ENCODE measurements around the gene GRAP2.

Gene GRAP2

DNA sequence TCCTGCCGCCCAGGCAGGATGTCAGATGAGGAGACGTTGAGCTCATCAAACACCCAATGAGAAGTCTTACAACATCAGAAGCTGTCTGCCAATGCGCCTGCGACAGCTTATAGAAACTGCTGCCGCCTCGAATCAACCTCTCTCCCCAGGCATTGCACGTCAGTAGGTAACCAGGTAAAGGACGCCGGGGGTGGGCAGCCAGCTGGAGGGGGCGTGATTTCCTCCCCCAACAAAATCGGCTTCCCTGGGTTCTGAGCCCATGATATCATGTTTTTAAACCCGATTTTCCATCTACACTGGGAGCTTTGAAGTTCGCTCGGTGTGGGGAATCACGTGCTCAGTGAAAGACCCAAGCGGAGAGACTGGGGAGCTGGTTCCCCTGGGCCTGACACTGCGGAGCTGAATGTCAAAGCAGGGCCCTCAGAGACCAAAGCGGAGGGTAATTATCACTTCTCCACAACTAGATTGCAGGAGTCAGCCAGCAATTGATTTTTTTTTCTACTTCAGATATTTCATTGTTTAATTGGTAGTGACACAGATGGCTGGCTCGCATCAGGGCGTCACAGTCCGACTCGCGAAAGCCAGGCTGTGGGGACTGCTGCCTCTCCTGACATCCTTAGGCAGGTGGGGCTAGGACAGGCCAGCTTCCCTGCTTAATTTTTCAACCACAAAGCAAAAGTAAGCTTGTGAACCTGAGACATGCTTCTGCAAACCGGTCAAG is 109.2 kb downstream of the GRAP2 start:
- no peak for DNase-seq (ENCODE audit: low read depth, low spot score)

GRCh38 chr22:40010746-40011145 is 109.9 kb downstream of the GRAP2 start:
- DNase-seq (ENCODE audit: low read depth, low spot score) = no peak

DNA sequence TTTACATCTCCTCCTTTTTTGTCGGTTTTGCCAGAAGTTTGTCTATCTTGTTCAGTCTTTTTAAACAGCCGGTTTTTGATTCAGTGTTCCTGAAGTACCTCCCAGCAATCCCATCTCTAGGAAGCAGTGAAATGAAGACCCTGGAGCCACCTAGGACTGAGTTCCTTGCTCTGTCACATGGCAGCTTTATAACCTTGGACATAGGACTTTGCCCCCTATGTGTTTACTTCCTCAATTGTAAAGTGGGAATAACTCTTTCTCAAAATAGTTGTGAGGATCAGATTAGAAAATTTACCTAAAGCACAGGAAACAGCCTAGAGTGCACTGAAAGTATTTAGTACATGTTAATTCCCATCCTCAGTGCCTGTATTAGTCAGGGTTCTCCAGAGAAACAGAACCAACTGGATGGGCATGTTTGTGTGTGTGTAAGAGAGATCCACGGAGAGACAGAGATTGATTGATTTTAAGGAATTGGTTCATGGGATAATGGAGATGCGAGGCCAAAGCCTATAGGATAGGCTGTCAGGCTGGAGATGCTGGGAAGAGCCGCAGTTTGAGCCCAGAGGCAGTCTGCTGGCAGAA is 113.9 kb downstream of the GRAP2 start:
- no peak for DNase-seq (ENCODE audit: low read depth, low spot score)

DNA sequence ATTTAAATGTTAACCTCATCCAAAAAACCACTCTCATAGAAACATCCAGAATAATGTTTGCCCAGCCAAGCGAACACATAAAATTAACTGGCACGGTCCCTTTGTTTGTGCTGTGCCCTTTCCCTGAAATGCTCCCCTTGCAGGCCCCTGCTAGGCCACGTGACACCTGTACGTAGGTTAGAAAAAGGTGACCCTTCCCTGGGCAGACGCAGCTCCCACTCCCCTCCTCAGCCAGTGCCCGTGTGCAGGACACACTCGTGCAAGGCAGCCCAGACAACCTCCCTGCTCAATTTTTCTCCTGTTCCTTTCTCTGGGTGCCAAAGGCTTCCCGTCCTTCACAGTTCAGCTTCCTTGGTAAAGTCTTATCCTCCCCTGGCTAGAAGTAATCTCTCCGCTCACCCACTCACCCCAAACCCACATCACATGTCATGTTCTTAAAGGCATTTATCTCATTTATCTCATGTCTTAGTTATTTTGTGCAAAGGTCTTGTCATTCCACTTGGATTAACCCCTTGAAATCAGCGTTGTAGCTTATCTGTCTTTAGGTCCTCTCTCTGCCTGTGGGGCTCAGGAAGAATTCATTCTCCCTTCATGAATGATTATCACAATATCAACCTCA is 114.6 kb downstream of the GRAP2 start:
- DNase-seq (ENCODE audit: low read depth, low spot score) = no peak

- no peak for DNase-seq (ENCODE audit: low read depth, low spot score)
Measured at GRCh38 chr22:40018051-40018450, 117.2 kb downstream of the GRAP2 start.

GRCh38 chr22:40019100-40019499 is 118.2 kb downstream of the GRAP2 start:
- no peak for DNase-seq (ENCODE audit: low read depth, low spot score)

DNA sequence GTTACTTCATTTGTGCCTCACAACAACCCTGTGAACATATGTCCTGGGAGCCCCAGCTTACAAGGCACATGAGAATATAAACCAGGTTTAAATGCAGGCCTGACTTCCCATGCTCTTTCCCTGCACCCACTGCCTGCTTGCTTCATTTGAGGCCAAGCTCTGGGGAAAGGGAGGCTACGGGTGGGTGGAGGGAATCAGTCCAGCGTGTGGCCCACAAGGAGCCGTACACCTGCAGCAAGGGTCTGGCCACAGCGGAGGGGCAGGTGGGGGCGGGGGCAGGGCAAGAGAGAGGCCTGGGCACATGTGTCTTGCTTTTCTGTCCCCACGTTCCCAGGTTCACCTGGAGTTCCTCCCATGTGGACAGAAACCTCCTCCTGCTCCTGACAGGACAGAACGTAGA is 120.1 kb downstream of the GRAP2 start:
- DNase-seq (ENCODE audit: low read depth, low spot score) = no peak

GRCh38 chr22:40021401-40022000 is 120.6 kb downstream of the GRAP2 start:
- no peak for DNase-seq (ENCODE audit: low read depth, low spot score)

DNA sequence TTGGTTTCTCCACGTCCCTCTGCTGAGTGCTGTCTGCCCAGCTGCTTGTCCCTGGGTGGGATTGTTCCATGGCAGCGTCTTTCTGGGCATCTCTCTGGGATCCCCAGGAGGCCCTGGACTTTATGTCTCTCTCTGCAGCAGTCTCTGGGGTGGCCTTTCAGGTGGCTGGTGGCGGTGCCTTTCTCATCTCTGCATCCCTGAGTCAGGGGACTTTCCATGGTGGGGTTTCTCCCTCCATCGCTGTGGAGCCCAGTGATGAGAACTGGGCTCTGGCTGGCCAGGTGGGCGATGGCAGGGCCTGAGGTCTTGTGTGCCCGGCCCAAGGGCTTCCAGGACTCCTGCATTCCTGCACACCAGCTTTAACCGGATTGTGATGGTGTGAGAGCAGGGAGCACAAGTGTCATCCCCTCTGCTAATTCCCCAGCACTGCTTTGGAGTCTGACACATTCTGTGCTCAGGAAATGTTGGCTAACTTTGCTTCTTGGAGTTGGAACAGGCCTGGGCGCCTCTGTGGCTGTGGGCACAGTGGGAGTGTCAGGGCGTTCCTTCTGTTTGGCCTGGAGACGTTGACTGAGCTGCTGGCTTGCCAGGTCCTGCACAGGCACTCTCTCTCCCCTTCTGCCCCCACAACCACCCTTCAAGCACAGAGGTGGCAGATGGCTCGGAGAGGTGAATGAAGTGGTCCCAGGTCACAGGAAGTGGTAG is 121.8 kb downstream of the GRAP2 start:
- DNase-seq (ENCODE audit: low read depth, low spot score) = no peak

All from activated CD4-positive, CD25-positive, alpha-beta regulatory T cell treated with anti-CD3 and anti-CD28 coated beads, Interleukin-2, amount 50 U/mL, for 16 hours (primary cell).